Effector CD4-positive, alpha-beta T cell (primary cell): ENCODE data around the gene RAB29.

Experiments
- DNase-seq: peaks from one replicate; pipeline ENCODE4 v3.0.0-alpha.2; 2020

RAB29 gene

GRCh38 chr1:205719015-205719414, 56.3 kb downstream of the RAB29 start:
- no peak for DNase-seq
